Fibroblast of lung (primary cell): ENCODE results near the gene CAMSAP3.

ENCODE experiments used
- EZH2 ChIP-seq: IDR thresholded peaks from 2 replicates; pipeline ENCODE4 v1.5.1; 2012; ENCODE audit warnings: low read length, control low read depth, mild to moderate bottlenecking; ENCODE audit errors: missing control alignments
- TF ChIP-seq, protein P1 (sequence below), 2 donors: IDR thresholded peaks in 1 of 2; conservative IDR thresholded peaks in 1 of 2; 1 replicate in 1 of 2; 2 replicates in 1 of 2; pipeline ENCODE4 v1.5.1; 2011 to 2012; ENCODE audit warnings: low read length in 2 of 2, control low read depth in 1 of 2, inconsistent platforms in 1 of 2, low read depth in 1 of 2, mild to moderate bottlenecking in 1 of 2

DNA sequence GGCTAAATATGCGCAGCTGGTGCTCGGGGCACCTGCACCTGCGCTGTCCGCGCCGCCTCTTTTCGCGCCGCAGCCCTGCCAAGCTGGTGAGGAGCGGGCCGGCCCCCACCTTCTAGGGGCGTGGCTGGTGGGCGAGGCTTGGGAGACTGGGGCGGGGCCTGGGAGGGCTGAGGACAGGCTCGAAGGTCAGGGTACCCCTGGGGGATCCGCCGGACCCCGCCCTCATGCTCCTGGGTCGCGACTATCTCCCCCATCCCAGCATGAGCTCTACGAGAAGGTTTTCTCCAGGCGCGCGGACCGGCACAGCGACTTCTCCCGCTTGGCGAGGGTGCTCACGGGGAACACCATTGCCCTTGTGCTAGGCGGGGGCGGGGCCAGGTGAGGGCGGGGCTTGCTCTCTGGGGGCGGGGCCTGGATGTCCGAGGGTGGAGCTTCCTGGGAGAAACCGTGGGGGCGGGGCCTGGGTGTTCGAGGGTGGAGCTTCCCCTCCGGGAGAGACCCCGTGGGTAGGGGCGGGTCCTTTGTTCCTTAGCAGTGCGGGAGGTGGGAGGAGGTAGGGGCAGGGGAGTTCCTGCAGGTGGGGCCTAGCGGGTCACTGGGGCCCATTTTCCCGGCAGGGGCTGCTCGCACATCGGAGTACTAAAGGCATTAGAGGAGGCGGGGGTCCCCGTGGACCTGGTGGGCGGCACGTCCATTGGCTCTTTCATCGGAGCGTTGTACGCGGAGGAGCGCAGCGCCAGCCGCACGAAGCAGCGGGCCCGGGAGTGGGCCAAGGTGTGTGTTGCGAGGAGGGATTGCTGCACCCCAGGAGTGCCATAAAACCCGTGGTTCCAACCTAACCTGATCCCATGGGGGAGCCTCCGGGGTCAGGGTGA lies 40.4 kb upstream of the CAMSAP3 start:
- TF ChIP-seq, protein P1, sequence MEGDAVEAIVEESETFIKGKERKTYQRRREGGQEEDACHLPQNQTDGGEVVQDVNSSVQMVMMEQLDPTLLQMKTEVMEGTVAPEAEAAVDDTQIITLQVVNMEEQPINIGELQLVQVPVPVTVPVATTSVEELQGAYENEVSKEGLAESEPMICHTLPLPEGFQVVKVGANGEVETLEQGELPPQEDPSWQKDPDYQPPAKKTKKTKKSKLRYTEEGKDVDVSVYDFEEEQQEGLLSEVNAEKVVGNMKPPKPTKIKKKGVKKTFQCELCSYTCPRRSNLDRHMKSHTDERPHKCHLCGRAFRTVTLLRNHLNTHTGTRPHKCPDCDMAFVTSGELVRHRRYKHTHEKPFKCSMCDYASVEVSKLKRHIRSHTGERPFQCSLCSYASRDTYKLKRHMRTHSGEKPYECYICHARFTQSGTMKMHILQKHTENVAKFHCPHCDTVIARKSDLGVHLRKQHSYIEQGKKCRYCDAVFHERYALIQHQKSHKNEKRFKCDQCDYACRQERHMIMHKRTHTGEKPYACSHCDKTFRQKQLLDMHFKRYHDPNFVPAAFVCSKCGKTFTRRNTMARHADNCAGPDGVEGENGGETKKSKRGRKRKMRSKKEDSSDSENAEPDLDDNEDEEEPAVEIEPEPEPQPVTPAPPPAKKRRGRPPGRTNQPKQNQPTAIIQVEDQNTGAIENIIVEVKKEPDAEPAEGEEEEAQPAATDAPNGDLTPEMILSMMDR (conservative IDR thresholded peaks at IDR 0.05 in 1 of 2, IDR thresholded peaks at IDR 0.05 in 1 of 2; ENCODE audit: low read depth in 1 of 2, low read length in 2 of 2): no peak
- TF ChIP-seq EZH2: no peak
